HCT116 (cell line): ENCODE measurements around the gene MUSTN1. TPM values are rescaled to one million over a fixed set of nuclear protein-coding genes. Genes with fewer than 3 reads are reported as not detected.

ENCODE experiments used
- ATAC-seq: fragments of 200-7000 bp; cut with Tn5 transposase; 2 replicates; pipeline ENCODE4 v1.9.1; 2020; ENCODE audit warnings: mild to moderate bottlenecking, moderate library complexity
- BruUV-seq: library from RNA; stranded (reverse); fragments of 400-500 nt; replicated peaks from 2 replicates; lab custom pipeline; 2021; lab: Mats Ljungman, UMichigan
- CTCF ChIA-PET: fragments of 300-600 bp; sonication (Branson Sonifier 250); formaldehyde crosslinking; loops from one replicate; lab custom pipeline; 2021; ENCODE audit warnings: antibody characterized with exemption; lab: Charles Lee
- POLR2A ChIA-PET: fragments of 300-600, 350-600 bp; sonication (Branson Sonifier 250); formaldehyde crosslinking; loops from one replicate; lab custom pipeline; 2021; ENCODE audit warnings: antibody characterized with exemption; lab: Charles Lee
- RAD21 ChIA-PET, 2 experiments: fragments of 300-600 bp; sonication (Branson Sonifier 250); formaldehyde crosslinking; loops; one replicate each; lab custom pipeline; 2023; ENCODE audit warnings: low total read pairs in 2 of 2; ENCODE audit not compliant: uncharacterized antibody in 2 of 2, unreplicated experiment in 2 of 2, low non-redundant PET in 1 of 2; lab: Charles Lee
- DNase-seq: peaks from one replicate; pipeline ENCODE4 v3.0.0-alpha.2; 2010; ENCODE audit warnings: low read depth, low spot score
- H2AFZ ChIP-seq: fragments of 200-600 bp; shearing (Covaris generic), sonication (generic); 2 replicates; pipeline ENCODE4 v1.6.1; 2017; ENCODE audit warnings: low read depth, mixed run types, mixed read lengths, antibody characterized with exemption, low read length; ENCODE audit not compliant: poor library complexity, severe bottlenecking
- H3K27ac ChIP-seq: 2 replicates; pipeline ENCODE4 v1.5.1; 2012; ENCODE audit warnings: low read depth, low read length
- H3K27me3 ChIP-seq: fragments of 200-600 bp; sonication (generic); 2 replicates; pipeline ENCODE4 v1.6.1; 2016; ENCODE audit warnings: mixed run types, low read length, mixed read lengths; ENCODE audit not compliant: insufficient read depth
- H3K36me3 ChIP-seq, 2 experiments: fragments of 200-500 bp in 1 of 2; fragments of 200-600 bp in 1 of 2; sonication (Bioruptor generic) in 1 of 2; sonication (generic) in 1 of 2; 2 replicates each; pipeline versions ENCODE4 v1.5.1 to v1.6.1; 2014 to 2016; ENCODE audit warnings: low read length in 2 of 2, inconsistent platforms in 1 of 2, mixed read lengths in 1 of 2, mixed run types in 1 of 2; ENCODE audit not compliant: insufficient read depth in 2 of 2, control insufficient read depth in 1 of 2
- H3K4me1 ChIP-seq, 2 experiments: fragments of 200-600 bp in 1 of 2; sonication (generic) in 1 of 2; 2 replicates each; pipeline versions ENCODE4 v1.5.1 to v1.6.1; 2012 to 2017; ENCODE audit warnings: low read length in 2 of 2, inconsistent platforms in 1 of 2, mild to moderate bottlenecking in 1 of 2, mixed read lengths in 1 of 2, mixed run types in 1 of 2, moderate library complexity in 1 of 2; ENCODE audit not compliant: insufficient read depth in 2 of 2, control insufficient read depth in 1 of 2
- H3K4me2 ChIP-seq: fragments of 200-600 bp; sonication (generic); 2 replicates; pipeline ENCODE4 v1.6.1; 2017; ENCODE audit warnings: mixed run types, low read length, mixed read lengths
- H3K4me3 ChIP-seq, 2 experiments: fragments of 200-600 bp in 1 of 2; sonication (generic) in 1 of 2; replicated peaks in 1 of 2; 2 replicates each; pipeline ENCODE4 v1.5.1; 2011 to 2016; ENCODE audit warnings: low read length in 2 of 2, control low read depth in 1 of 2, low read depth in 1 of 2, mild to moderate bottlenecking in 1 of 2, mixed read lengths in 1 of 2, mixed run types in 1 of 2
- H3K79me2 ChIP-seq: fragments of 200-600 bp; sonication (generic); 2 replicates; pipeline ENCODE4 v1.6.1; 2017; ENCODE audit warnings: mild to moderate bottlenecking, mixed run types, low read length, moderate library complexity, mixed read lengths; ENCODE audit not compliant: insufficient read depth
- H3K9ac ChIP-seq: fragments of 200-600 bp; sonication (generic); 2 replicates; pipeline ENCODE4 v1.6.1; 2016; ENCODE audit warnings: low read length, mixed read lengths
- H3K9me2 ChIP-seq: fragments of 200-600 bp; sonication (generic), shearing (Covaris generic); 2 replicates; pipeline ENCODE4 v1.6.1; 2017; ENCODE audit warnings: mixed run types, mild to moderate bottlenecking, moderate library complexity; ENCODE audit not compliant: insufficient read depth
- H3K9me3 ChIP-seq, 2 experiments: fragments of 200-500 bp in 1 of 2; fragments of 200-600 bp in 1 of 2; sonication (Bioruptor generic) in 1 of 2; sonication (generic) in 1 of 2; 2 replicates each; pipeline ENCODE4 v1.6.1; 2014 to 2017; ENCODE audit warnings: low read length in 2 of 2, mixed read lengths in 2 of 2, inconsistent platforms in 1 of 2, low read depth in 1 of 2, mild to moderate bottlenecking in 1 of 2, mixed run types in 1 of 2, moderate library complexity in 1 of 2; ENCODE audit not compliant: control insufficient read depth in 1 of 2, insufficient read depth in 1 of 2
- H4K20me1 ChIP-seq: fragments of 200-600 bp; sonication (generic), shearing (Covaris generic); 2 replicates; pipeline ENCODE4 v1.6.1; 2017; ENCODE audit warnings: mixed run types, mild to moderate bottlenecking, moderate library complexity; ENCODE audit not compliant: insufficient read depth
- ATF3 ChIP-seq: IDR thresholded peaks from 2 replicates; pipeline ENCODE4 v1.6.1; 2012
- CBX3 ChIP-seq: IDR thresholded peaks from 2 replicates; pipeline ENCODE4 v1.6.1; 2012; ENCODE audit warnings: low read depth
- CEBPB ChIP-seq: IDR thresholded peaks from 2 replicates; pipeline ENCODE4 v1.6.1; 2012; ENCODE audit warnings: low read depth
- POLR2A ChIP-seq: IDR thresholded peaks from 2 replicates; pipeline ENCODE4 v1.7.0; 2011; ENCODE audit warnings: borderline replicate concordance; ENCODE audit not compliant: insufficient read depth, insufficient read length; ENCODE audit errors: extremely low read depth
- POLR2AphosphoS5 ChIP-seq: IDR thresholded peaks from 2 replicates; pipeline ENCODE4 v1.6.1; 2011; ENCODE audit warnings: mild to moderate bottlenecking, low read depth, low read length, moderate library complexity
- SP1 ChIP-seq: IDR thresholded peaks from 2 replicates; pipeline ENCODE4 v1.6.1; 2012; ENCODE audit warnings: low read depth
- SRF ChIP-seq: IDR thresholded peaks from 2 replicates; pipeline ENCODE4 v1.6.1; 2012; ENCODE audit warnings: low read depth
- TCF7L2 ChIP-seq: IDR thresholded peaks from 2 replicates; pipeline ENCODE4 v1.7.0; 2011; ENCODE audit warnings: borderline replicate concordance, inconsistent platforms; ENCODE audit not compliant: insufficient read depth, insufficient read length; ENCODE audit errors: extremely low read depth
- ZBTB33 ChIP-seq: IDR thresholded peaks from 2 replicates; pipeline ENCODE4 v1.6.1; 2011; ENCODE audit warnings: mild to moderate bottlenecking, low read length, moderate library complexity; ENCODE audit not compliant: insufficient replicate concordance; ENCODE audit errors: extremely low read depth
- intact Hi-C: fragments of 100-400 bp; cut with micrococcal nuclease; formaldehyde crosslinking; loops from 2 replicates; pipeline ENCODE4 v1.10.0; 2022
- total RNA-seq: library from RNA; stranded (reverse); gene quantifications from one replicate; pipeline ENCODE4 v1.2.1, GENCODE V29; 2021; ENCODE audit not compliant: unreplicated experiment

The MUSTN1 gene
- total RNA-seq, 1 experiment from 2014 or later = 0.44 TPM

GRCh38 chr3:52856666-52857065, 21.8 kb upstream of the MUSTN1 start:
- intact Hi-C loops = no loop called here
- H3K27me3 ChIP-seq = no peaks in the 10 kb centered on the region
- CTCF ChIA-PET = no interaction called here
- ATAC-seq (no peak), DNase-seq (no peak)
- no peak overlapping the region for H3K27ac ChIP-seq
- RAD21 ChIA-PET = interaction anchor here in 1 of 2 experiments (0.6 kb wide), 1 partner anchor 65 kb away, joined by 4 read pairs; no protein-coding TSS in a partner anchor
- H3K4me1 ChIP-seq = no peaks in the 10 kb centered on the region
- no peak overlapping the region for H3K4me3 ChIP-seq
- H3K4me2 ChIP-seq = no peak overlapping the region
- no peaks in the 10 kb centered on the region for H3K79me2 ChIP-seq
- no TSS peak for BruUV-seq
- POLR2A ChIA-PET = no interaction called here
- H3K9ac ChIP-seq = no peak overlapping the region
- no peaks in the 10 kb centered on the region for H3K9me3 ChIP-seq
- H3K36me3 ChIP-seq = peaks cover 0 to 2% of the 10 kb centered on the region in 2 experiments; a peak in 1 of 4 replicates
- no peaks in the 10 kb centered on the region for H4K20me1 ChIP-seq
- H3K9me2 ChIP-seq = no peaks in the 10 kb centered on the region
- TF ChIP-seq POLR2AphosphoS5 (no peak), SRF (no peak), CEBPB (no peak), CBX3 (no peak), POLR2A (no peak), ZBTB33 (no peak), ATF3 (no peak), TCF7L2 (no peak), SP1 (no peak)
- H2AFZ ChIP-seq = no peak overlapping the region
